ENCODE measurements around the gene HECW1.
"Not testable (repeated sequence)": the region's sequence is repeated elsewhere in the genome, so short reads cannot be mapped to it uniquely, and the experiment has no call there.

The HECW1 gene

GRCh38 chr7:43582503-43583423, 470.3 kb downstream of the HECW1 start, which contains the start of gene STK17A:
TSS of gene STK17A (plus strand) at chr7:43583108. CDS start at chr7:43583244, 136 bp downstream.
- peak; percentile 95 for DNase-seq (ENCODE audit: low spot score)

DNA sequence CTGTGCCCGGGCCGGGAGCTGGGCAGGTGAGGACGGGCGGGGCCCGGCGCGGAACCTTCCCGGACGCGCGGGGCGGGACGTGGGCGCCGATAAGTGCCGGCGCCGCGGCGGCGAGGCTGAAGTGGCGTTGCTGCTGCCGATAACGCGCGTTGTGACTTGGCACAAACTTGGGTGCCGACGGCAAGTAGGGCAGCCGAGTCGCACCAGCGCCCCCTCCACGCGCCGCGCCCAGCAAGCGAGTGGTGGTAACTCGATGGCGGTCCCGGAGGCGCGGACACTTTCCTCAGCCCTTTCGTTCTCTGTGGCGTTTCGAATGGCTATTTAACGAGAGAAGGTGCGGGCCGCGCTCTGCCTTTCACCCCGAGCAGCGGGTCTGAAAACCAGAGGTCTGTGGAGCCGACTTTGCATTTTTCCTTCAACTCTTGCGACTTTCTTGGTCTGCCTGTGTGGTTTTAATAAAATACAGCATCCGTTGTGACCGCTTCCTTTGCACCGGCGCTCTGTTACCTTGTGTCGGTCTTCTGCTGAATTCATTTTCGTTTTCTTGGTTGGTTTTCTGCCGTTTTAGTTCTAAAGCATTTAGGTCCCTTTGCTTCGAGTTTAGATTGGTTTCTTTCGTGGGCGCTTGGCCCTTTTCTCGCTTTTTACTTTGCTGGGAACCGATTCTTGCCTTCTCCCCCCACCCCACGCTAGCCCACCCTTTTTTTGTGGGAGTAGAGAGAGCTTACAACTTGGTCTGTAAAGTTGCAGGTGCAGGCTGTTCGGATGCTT, 471.2 kb downstream of the HECW1 start:
- DNase-seq (ENCODE audit: low spot score) = peak; percentile 37

DNA sequence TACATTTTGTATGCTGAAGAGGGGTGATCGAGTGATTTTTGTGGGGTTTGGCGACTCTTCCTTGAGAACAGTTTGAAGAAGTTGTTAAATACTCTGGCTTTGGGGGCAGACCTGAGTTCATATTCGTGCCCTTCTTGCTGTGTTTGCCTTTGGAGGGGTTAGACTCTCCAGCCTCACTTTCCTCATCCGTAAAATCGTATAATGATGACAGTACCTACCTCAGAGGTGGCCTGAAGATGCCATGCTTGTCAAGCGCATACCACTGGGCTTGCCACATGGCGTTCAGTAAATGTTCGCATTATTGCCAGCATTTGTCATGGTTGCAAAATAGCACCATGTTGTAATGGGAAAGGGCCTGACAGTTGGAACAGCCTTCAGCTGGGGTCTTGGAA, 471.7 kb downstream of the HECW1 start:
- DNase-seq (ENCODE audit: low spot score) = peak; percentile 40

- not testable (repeated sequence) for DNase-seq (ENCODE audit: low spot score)
Measured at GRCh38 chr7:43584733-43585132, 472.3 kb downstream of the HECW1 start.

DNA sequence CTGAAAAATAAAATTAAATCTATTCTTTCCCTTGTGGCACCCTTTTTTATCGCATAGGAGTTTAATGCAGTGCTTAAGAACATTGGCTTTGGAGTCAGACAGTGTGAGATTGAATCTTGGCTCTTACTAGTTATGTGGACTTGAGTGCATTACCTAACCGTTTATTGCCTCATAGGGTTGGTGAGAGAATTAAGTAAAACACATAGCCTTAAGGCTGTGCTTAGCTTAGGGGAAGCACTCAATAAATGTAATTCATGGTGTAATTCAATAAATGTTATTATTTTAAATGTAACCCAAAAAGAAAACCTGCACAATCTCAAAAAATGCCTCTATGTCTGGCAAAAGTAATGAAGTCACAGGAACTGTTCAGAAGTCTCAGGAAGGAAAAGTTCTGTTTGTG, 473.1 kb downstream of the HECW1 start:
- peak; percentile 25 for DNase-seq (ENCODE audit: low spot score)

DNA sequence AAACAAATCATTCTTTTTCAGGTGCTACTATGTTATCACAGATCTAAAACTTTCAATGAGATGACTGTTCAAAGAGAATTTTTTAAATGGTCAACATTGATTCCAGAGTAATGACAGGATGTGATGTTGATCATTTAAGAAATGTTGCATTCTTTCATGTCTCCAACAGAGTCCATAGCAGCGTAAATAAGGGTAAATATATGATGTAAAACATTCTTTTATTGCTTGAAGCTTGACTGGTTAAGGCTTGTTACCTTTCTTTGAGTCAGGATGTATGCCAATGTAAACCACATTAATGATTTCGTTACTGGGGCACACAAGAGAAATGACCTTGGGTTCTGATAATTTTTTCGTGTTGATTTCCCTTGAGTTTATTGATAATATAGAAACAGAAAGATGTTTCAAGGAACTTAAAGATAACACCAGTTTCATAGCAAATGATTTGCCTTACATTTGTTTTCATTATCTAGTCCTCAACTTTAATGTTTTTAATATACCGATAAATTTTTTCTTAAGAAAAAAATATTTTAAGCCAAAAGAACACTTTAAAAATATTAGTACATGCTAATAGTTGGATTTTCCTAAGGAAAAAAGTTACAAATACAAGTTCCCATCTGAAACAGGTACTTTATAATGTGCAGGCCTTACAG, 473.9 kb downstream of the HECW1 start:
- DNase-seq (ENCODE audit: low spot score) = peak; percentile 22

DNA sequence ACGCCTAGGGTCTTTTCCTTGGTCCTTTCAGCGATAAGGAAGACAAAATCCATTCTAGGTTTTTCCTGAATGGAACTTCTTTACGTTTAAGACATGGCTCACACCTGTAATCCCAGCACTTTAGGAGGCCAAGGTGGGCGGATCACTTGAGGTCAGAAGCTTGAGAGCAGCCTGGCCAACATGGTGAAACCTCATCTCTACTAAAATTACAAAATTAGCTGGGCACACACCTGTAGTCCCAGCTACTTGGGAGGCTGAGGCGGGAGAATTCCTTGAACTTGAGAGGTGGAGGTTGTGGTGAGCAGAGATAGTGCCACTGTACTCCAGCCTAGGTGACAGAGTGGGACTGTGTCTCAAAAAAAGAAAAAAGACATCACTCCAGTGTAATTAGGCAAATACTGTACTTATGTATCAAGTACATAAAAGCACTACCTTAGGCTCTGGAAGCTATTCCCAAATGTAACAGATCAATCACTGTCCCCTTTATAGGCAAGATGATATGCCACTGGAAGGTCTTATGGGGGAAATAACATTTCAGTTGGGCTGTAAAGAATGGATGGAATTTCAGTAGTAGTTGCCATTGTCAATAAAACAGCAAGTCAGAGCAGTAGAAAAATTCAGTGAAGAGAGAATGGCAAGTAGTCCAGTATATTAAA, 476.2 kb downstream of the HECW1 start:
- DNase-seq (ENCODE audit: low spot score) = no peak

GRCh38 chr7:43589133-43589478, 476.7 kb downstream of the HECW1 start:
- no peak for DNase-seq (ENCODE audit: low spot score)

DNA sequence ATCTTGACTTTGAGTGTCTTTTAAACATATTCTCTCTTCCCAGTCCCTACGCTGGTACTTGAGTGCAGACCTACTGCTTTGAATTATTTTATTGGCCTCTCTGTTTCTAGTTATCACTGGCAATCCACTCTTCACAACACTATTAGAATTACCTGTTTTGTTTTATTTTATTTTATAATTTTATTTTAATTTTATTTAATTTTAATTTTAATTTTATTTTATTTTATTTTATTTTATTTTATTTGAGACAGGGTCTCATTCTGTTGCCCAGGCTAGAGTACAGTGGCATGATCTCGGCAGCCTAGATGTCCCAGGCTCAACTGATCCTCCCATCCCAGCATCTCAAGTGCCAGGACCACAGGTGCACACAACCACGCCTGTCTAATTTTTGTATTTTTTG, 477.3 kb downstream of the HECW1 start:
- DNase-seq (ENCODE audit: low spot score) = no peak

GRCh38 chr7:43590862-43591557, 478.6 kb downstream of the HECW1 start:
- no peak for DNase-seq (ENCODE audit: low spot score)

GRCh38 chr7:43591558-43592180, 479.2 kb downstream of the HECW1 start:
- DNase-seq (ENCODE audit: low spot score) = peak; percentile 38

GRCh38 chr7:43592326-43592725, 479.9 kb downstream of the HECW1 start:
- no peak for DNase-seq (ENCODE audit: low spot score)

DNA sequence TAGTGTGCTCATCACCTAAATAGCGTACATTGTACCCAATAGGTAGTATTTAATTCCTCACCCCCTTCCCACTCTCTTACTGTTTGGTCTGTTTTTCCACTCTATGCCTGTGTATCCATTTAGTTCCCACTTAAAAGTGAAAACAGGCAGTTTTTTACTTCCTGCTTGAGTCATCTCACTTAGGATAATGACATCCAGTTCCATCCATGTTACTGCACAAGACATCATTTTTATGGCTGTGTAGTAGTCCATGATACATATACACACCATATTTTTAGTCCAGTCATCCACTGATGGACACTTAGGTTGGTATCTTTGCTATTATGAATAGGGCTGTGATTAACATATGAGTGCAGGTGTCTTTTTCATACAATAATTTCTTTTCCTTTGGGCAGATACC, 480.6 kb downstream of the HECW1 start:
- DNase-seq (ENCODE audit: low spot score) = no peak

DNA sequence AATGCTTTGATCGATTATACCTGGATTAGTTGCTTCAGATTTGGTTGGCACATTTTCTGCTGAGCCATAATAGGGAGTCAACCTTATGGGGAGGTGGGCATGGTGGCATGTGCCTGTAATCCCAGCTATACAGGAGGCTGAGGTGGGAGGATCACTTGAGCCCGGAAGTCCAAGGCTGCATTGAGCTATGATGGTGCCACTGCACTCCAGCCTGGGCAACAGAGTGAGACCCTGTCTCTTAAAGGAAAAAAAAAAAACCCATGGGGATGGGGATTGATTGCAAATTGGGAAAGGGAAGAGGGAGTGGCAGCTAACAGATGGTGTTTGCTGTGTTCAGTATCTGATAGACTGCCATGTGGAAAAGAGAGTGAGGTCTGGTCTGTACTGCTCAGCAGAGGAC, 481.6 kb downstream of the HECW1 start:
- DNase-seq (ENCODE audit: low spot score) = no peak

DNA sequence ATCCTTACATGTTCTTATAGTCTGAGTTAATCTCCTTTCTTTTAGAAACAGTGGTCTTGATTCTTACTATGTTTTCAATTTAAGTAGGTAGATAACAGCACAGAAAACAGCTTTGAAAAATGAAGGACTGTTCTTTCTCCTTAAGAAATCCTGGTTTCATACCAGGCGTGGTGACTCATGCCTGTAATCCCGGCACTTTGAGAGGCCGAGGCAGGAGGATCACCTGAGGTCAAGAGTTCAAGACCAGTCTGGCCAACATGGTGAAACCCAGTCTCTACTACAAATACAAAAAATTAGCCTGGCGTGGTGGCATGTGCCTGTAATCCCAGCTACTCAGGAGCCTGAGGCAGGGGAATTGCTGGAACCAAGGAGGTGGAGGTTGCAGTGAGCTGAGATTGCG, 484.0 kb downstream of the HECW1 start:
- DNase-seq (ENCODE audit: low spot score) = not testable (repeated sequence)

DNA sequence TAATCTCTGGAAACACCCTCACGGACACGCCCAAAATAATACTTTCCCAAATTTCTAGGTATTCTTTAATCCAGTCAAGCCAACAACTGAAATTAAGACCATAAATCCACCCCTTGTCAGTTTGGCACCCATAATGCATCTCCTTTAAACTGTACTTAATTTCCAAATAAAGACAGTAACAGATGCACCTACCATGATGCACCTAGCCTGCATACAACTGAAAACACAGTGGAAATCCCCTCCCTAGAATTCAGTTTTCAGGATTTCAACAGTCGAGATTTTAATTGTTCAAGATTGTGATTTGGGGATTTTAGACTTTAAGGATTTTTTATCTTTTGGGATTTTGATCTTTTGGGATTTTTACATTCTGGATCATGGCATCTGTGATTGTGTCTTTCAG, 487.6 kb downstream of the HECW1 start:
- DNase-seq (ENCODE audit: low spot score) = no peak

GRCh38 chr7:43602256-43602655, 489.8 kb downstream of the HECW1 start:
- no peak for DNase-seq (ENCODE audit: low spot score)

DNA sequence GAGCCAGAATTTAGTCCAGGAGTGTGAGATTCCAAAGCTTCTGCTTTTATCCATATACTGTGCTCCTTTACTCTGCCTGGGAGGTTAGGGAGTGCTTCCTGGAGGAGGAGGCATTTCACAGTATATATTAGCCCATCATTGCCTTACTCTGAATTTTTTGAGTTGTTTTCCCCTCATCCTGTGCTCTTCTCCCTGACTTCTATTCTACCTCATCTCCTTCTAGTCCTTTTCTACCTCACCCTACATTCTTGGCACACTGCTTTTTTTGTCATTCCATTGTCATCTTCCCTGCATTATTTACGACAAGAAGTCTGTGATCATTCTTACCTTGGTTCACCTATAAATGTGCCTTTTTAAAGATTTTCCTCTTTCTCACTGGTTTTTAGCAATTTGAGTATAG, 491.8 kb downstream of the HECW1 start:
- DNase-seq (ENCODE audit: low spot score) = no peak

DNA sequence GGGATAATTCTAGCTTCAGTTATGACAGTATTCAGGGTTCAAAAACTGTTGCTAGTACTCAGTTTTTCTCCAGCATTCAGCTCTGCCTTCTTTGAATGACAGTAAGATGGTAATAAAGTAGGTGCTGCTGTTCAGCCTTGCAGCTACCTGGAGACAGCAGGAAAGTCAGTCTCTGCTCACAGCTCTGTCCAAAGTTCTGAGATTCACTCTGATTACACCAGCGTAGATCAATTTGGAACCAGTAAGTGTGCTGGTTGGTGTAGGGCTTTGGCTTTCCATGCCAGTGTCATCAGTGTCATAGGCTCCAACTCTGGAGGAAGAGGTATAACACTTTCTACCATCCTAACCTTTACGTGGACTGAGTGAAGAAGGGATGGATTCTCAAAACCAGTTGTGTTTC, 496.6 kb downstream of the HECW1 start:
- DNase-seq (ENCODE audit: low spot score) = no peak

- no peak for DNase-seq (ENCODE audit: low spot score)
Measured at GRCh38 chr7:43612128-43612527, 499.7 kb downstream of the HECW1 start.
